ENCODE data around the gene XCL2.

DNA sequence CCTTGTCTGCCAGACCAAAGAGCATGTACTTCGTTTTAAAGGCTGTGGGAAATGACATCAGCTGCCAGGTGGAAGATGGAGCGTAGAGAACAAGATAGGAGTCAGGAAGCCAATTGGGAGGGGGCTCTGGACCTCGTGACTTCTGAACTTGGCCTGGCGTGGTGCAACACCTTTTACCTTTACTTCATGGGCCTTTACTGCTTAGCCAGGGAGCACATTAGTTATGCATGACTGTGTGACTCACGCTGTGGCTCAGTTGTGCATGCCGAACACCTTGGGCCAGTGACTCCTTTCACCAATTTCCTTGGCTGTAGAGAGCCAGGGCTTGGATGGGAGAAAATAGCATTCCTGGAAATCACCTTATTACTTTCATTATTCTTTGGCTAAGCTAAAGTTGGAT is 39.8 kb upstream of the XCL2 start:
- TF ChIP-seq, protein P1, sequence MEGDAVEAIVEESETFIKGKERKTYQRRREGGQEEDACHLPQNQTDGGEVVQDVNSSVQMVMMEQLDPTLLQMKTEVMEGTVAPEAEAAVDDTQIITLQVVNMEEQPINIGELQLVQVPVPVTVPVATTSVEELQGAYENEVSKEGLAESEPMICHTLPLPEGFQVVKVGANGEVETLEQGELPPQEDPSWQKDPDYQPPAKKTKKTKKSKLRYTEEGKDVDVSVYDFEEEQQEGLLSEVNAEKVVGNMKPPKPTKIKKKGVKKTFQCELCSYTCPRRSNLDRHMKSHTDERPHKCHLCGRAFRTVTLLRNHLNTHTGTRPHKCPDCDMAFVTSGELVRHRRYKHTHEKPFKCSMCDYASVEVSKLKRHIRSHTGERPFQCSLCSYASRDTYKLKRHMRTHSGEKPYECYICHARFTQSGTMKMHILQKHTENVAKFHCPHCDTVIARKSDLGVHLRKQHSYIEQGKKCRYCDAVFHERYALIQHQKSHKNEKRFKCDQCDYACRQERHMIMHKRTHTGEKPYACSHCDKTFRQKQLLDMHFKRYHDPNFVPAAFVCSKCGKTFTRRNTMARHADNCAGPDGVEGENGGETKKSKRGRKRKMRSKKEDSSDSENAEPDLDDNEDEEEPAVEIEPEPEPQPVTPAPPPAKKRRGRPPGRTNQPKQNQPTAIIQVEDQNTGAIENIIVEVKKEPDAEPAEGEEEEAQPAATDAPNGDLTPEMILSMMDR (conservative IDR thresholded peaks at IDR 0.05 in 1 of 2, IDR thresholded peaks at IDR 0.05 in 1 of 2; ENCODE audit: extremely low read depth in 1 of 2, insufficient read depth in 1 of 2, low read depth in 1 of 2, low read length in 2 of 2) = no peak
- no peak for TF ChIP-seq EZH2 (IDR thresholded peaks at IDR 0.05; ENCODE audit: borderline replicate concordance, low read length)
